IMR-90 (cell line): ENCODE results near the gene ALX4. TPM values are rescaled to one million over a fixed set of nuclear protein-coding genes. Genes with fewer than 3 reads are reported as not detected.

Experiments used
- ATAC-seq: fragments of 200-7000 bp; cut with Tn5 transposase; 2 replicates; pipeline ENCODE4 v1.9.1; 2020; ENCODE audit warnings: low read depth, mild to moderate bottlenecking, moderate library complexity
- BruUV-seq: library from RNA; stranded (reverse); fragments of 400-500 nt; replicated peaks from 2 replicates; lab custom pipeline; 2021; lab: Mats Ljungman, UMichigan
- CTCF ChIA-PET: fragments of 300-600 bp; formaldehyde crosslinking; extraction: SDS; loops from one replicate; lab custom pipeline; 2021; ENCODE audit warnings: antibody characterized with exemption; lab: Yijun Ruan, JAX
- POLR2A ChIA-PET: fragments of 300-600 bp; sonication (Branson Sonifier 250); formaldehyde crosslinking; loops from one replicate; lab custom pipeline; 2022; ENCODE audit warnings: antibody characterized with exemption; ENCODE audit not compliant: unreplicated experiment; lab: Charles Lee
- DNase-seq: peaks from one replicate; pipeline ENCODE4 v3.0.0; 2013
- H2AFZ ChIP-seq: replicated peaks from 2 replicates; pipeline ENCODE3; 2013; ENCODE audit warnings: low read length, mild to moderate bottlenecking; ENCODE audit not compliant: poor library complexity
- H2AK5ac ChIP-seq: 2 replicates; pipeline ENCODE4 v1.6.1; 2013; ENCODE audit warnings: low read depth, low read length, inconsistent platforms
- H2AK9ac ChIP-seq: replicated peaks from 2 replicates; pipeline ENCODE3; 2013; ENCODE audit warnings: mild to moderate bottlenecking, low read depth, low read length, moderate library complexity; ENCODE audit not compliant: poor library complexity
- H2BK120ac ChIP-seq: 2 replicates; pipeline ENCODE4 v1.6.1; 2013; ENCODE audit warnings: low read depth, low read length, inconsistent platforms
- H2BK15ac ChIP-seq: 3 replicates; pipeline ENCODE4 v1.6.1; 2013; ENCODE audit warnings: low read depth, low read length, inconsistent platforms
- H2BK20ac ChIP-seq: 2 replicates; pipeline ENCODE4 v1.6.1; 2013; ENCODE audit warnings: low read depth, mild to moderate bottlenecking, inconsistent platforms, low read length, moderate library complexity
- H2BK5ac ChIP-seq: 2 replicates; pipeline ENCODE4 v1.6.1; 2013; ENCODE audit warnings: mild to moderate bottlenecking, low read depth, low read length, inconsistent platforms; ENCODE audit not compliant: poor library complexity, severe bottlenecking
- H3K14ac ChIP-seq: replicated peaks from 2 replicates; pipeline ENCODE4 v1.6.1; 2013; ENCODE audit warnings: low read depth, low read length, inconsistent platforms
- H3K18ac ChIP-seq: 2 replicates; pipeline ENCODE4 v1.6.1; 2013; ENCODE audit warnings: low read depth, low read length, control low read depth
- H3K23ac ChIP-seq: 2 replicates; pipeline ENCODE4 v1.6.1; 2013; ENCODE audit warnings: low read depth, low read length, inconsistent platforms
- H3K27ac ChIP-seq: 2 replicates; pipeline ENCODE4 v1.5.1; 2013; ENCODE audit warnings: mild to moderate bottlenecking, control low read depth, low read length; ENCODE audit not compliant: insufficient read depth
- H3K27me3 ChIP-seq: 2 replicates; pipeline ENCODE4 v1.6.1; 2013; ENCODE audit warnings: low read length; ENCODE audit not compliant: control insufficient read depth, insufficient read depth
- H3K36me3 ChIP-seq: 2 replicates; pipeline ENCODE4 v1.6.1; 2013; ENCODE audit warnings: low read length, mixed read lengths; ENCODE audit not compliant: control insufficient read depth, insufficient read depth
- H3K4ac ChIP-seq: 2 replicates; pipeline ENCODE4 v1.6.1; 2013; ENCODE audit warnings: low read depth, low read length, inconsistent platforms
- H3K4me1 ChIP-seq: 2 replicates; pipeline ENCODE4 v1.6.1; 2013; ENCODE audit warnings: low read length, mixed read lengths; ENCODE audit not compliant: control insufficient read depth, insufficient read depth
- H3K4me2 ChIP-seq: 2 replicates; pipeline ENCODE4 v1.6.1; 2013; ENCODE audit warnings: low read depth, mild to moderate bottlenecking, control low read depth, low read length, moderate library complexity
- H3K4me3 ChIP-seq: 2 replicates; pipeline ENCODE4 v1.5.1; 2013; ENCODE audit warnings: low read depth, mild to moderate bottlenecking, control low read depth, low read length, moderate library complexity; ENCODE audit not compliant: insufficient read depth
- H3K56ac ChIP-seq: 2 replicates; pipeline ENCODE4 v1.6.1; 2013; ENCODE audit warnings: low read length, inconsistent platforms; ENCODE audit not compliant: insufficient read depth; ENCODE audit errors: extremely low read depth
- H3K79me1 ChIP-seq, 2 experiments: 2 replicates each; pipeline ENCODE4 v1.6.1; 2013; ENCODE audit warnings: low read length in 2 of 2, inconsistent platforms in 1 of 2, low read depth in 1 of 2
- H3K9ac ChIP-seq: 2 replicates; pipeline ENCODE4 v1.6.1; 2013; ENCODE audit warnings: low read depth, low read length, control low read depth
- H3K9me1 ChIP-seq: 2 replicates; pipeline ENCODE4 v1.6.1; 2013; ENCODE audit warnings: low read length, inconsistent platforms; ENCODE audit not compliant: insufficient read depth
- H3K9me3 ChIP-seq: 2 replicates; pipeline ENCODE4 v1.6.1; 2013; ENCODE audit warnings: low read length; ENCODE audit not compliant: control insufficient read depth, insufficient read depth
- H4K20me1 ChIP-seq: 2 replicates; pipeline ENCODE4 v1.6.1; 2013; ENCODE audit warnings: low read length, inconsistent platforms; ENCODE audit not compliant: insufficient read depth
- H4K5ac ChIP-seq: 2 replicates; pipeline ENCODE4 v1.6.1; 2013; ENCODE audit warnings: mild to moderate bottlenecking, low read depth, low read length, control low read depth
- H4K8ac ChIP-seq, 2 experiments: 2 replicates each; pipeline ENCODE4 v1.6.1; 2013; ENCODE audit warnings: low read depth in 2 of 2, low read length in 2 of 2, control low read depth in 1 of 2, inconsistent platforms in 1 of 2
- H4K91ac ChIP-seq: 2 replicates; pipeline ENCODE4 v1.6.1; 2013; ENCODE audit warnings: low read depth, low read length, inconsistent platforms; ENCODE audit not compliant: insufficient read depth
- BHLHE40 ChIP-seq: fragments of 150-350 bp; IDR thresholded peaks from 2 replicates; pipeline ENCODE4 v1.6.1; 2016; ENCODE audit warnings: mild to moderate bottlenecking, low read depth, low read length
- CEBPB ChIP-seq: IDR thresholded peaks from 2 replicates; pipeline ENCODE4 v1.6.1; 2012; ENCODE audit warnings: low read depth, low read length, improper control_type of control experiment
- CHD1 ChIP-seq: IDR thresholded peaks from 2 replicates; pipeline ENCODE4 v1.6.1; 2012; ENCODE audit warnings: low read depth, low read length, improper control_type of control experiment
- CTCF ChIP-seq: conservative IDR thresholded peaks from 2 replicates; pipeline ENCODE4 v1.5.1; 2012; ENCODE audit warnings: mild to moderate bottlenecking, low read depth, low read length, improper control_type of control experiment
- MAFK ChIP-seq: IDR thresholded peaks from 2 replicates; pipeline ENCODE4 v1.6.1; 2012; ENCODE audit warnings: low read depth, low read length, improper control_type of control experiment
- NFE2L2 ChIP-seq: fragments of 150-350 bp; IDR thresholded peaks from 2 replicates; pipeline ENCODE4 v1.6.1; 2016; ENCODE audit warnings: low read depth, mild to moderate bottlenecking, low read length
- POLR2A ChIP-seq: IDR thresholded peaks from 2 replicates; pipeline ENCODE4 v1.6.1; 2012; ENCODE audit warnings: mild to moderate bottlenecking, low read depth, low read length
- SMC3 ChIP-seq: fragments of 150-350 bp; IDR thresholded peaks from 2 replicates; pipeline ENCODE4 v1.6.1; 2016; ENCODE audit warnings: low read depth, mild to moderate bottlenecking, antibody characterized with exemption, low read length, moderate library complexity
- WGBS, 2 experiments: methylation state at CpG; one replicate each; pipeline versions ENCODE4 v1.1.5 to v1.1.7; 2013; ENCODE audit warnings: missing lambda C conversion rate in 2 of 2; ENCODE audit not compliant: insufficient read length in 1 of 2; ENCODE audit errors: extremely low coverage in 2 of 2; 5-methylcytosine and 5-hydroxymethylcytosine counted together
- dilution Hi-C: fragments of 300-500 bp; cut with HindIII; formaldehyde crosslinking; loops from one replicate; pipeline ENCODE4 v1.14.3; 2018; ENCODE audit warnings: low sequenced_read_pairs; ENCODE audit not compliant: unreplicated experiment
- in situ Hi-C: fragments of 300-500 bp; cut with MboI; formaldehyde crosslinking; loops from 3 replicates; pipeline ENCODE4 v1.14.3; 2019; ENCODE audit warnings: low sequenced_read_pairs, inconsistent platforms, mixed read lengths
- intact Hi-C: fragments of 100-400 bp; cut with micrococcal nuclease; formaldehyde crosslinking; loops from 2 replicates; pipeline ENCODE4 v1.10.0; 2022
- polyA plus RNA-seq, 3 experiments: library from polyadenylated mRNA; depleted of rRNA; stranded (reverse); fragments of >200 nt; gene quantifications; 2 replicates each; pipeline ENCODE4 v1.2.3, GENCODE V29; 2012; ENCODE audit warnings: low replicate concordance in 1 of 3
- total RNA-seq: library from RNA; depleted of rRNA; stranded (reverse); fragments of >200 nt; gene quantifications from 2 replicates; pipeline ENCODE4 v1.2.3, GENCODE V29; 2012
- TF ChIP-seq, protein P1 (sequence below): fragments of 150-350 bp; IDR thresholded peaks from 2 replicates; pipeline ENCODE4 v1.6.1; 2016; ENCODE audit warnings: low read depth, mild to moderate bottlenecking, low read length, moderate library complexity, borderline replicate concordance

ALX4 gene
- total and polyA plus RNA-seq, 2 of the 4 experiments (the other 2 are of a cell fraction) = not detected

DNA sequence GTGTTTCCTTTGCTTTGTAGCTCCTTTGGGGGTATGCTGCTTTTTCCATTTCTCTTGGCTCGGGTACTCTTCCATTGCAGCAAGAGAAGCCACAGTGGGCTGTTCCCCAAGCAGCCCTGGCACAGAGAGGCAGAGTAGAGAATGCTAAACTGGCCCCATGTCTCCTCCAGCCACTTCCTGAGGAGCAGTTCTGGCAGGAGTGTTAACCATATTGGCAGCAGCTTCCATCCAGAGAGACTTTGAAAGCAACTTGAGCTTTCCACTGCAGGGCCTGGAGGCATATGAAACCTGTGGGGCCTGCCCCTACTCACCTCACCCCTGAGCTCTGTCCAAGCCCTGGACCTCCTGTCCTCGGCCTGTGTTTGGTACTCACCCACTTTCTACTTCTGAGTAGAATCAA lies 61.8 kb downstream of the ALX4 start:
- Histone ChIP-seq H2BK20ac (no peak overlapping the region), H2BK15ac (no peak overlapping the region), H4K91ac (no peak overlapping the region), H4K8ac (no peak overlapping the region), H2AK5ac (no peak overlapping the region), H2BK5ac (no peak overlapping the region), H4K5ac (no peak overlapping the region), H3K27me3 (no peaks in the 10 kb centered on the region), H3K4ac (no peak overlapping the region), H3K56ac (no peak overlapping the region), H3K9me3 (no peaks in the 10 kb centered on the region), H2BK120ac (no peak overlapping the region), H3K27ac (no peak overlapping the region), H3K23ac (no peak overlapping the region), H4K20me1 (no peaks in the 10 kb centered on the region), H3K36me3 (0 out of 2 replicates have a peak, but pooled peaks cover 4% of the 10 kb centered on the region), H3K79me1 (peaks cover 0 to 9% of the 10 kb centered on the region in 2 experiments; a peak in 2 of 4 replicates), H3K9me1 (peaks cover 9% of the 10 kb centered on the region), H3K9ac (no peak overlapping the region), H3K4me1 (peaks cover 20% of the 10 kb centered on the region), H3K4me3 (no peak overlapping the region), H2AFZ (no peak overlapping the region), H3K4me2 (no peak overlapping the region), H2AK9ac (no peak overlapping the region), H3K14ac (no peak overlapping the region), H3K18ac (no peak overlapping the region)
- CTCF ChIA-PET = interaction anchor here (0.8 kb wide), 1 partner anchor 10 kb away, joined by 3 read pairs; no protein-coding TSS in a partner anchor
- DNase-seq (no peak), ATAC-seq (no peak)
- intact Hi-C loops (no loop called here), in situ Hi-C loops (no loop called here), dilution Hi-C loops (no loop called here)
- TF ChIP-seq CEBPB (no peak), NFE2L2 (no peak), SMC3 (no peak), MAFK (no peak), CHD1 (no peak), POLR2A (no peak), CTCF (no peak), BHLHE40 (no peak)
- TF ChIP-seq, protein P1, sequence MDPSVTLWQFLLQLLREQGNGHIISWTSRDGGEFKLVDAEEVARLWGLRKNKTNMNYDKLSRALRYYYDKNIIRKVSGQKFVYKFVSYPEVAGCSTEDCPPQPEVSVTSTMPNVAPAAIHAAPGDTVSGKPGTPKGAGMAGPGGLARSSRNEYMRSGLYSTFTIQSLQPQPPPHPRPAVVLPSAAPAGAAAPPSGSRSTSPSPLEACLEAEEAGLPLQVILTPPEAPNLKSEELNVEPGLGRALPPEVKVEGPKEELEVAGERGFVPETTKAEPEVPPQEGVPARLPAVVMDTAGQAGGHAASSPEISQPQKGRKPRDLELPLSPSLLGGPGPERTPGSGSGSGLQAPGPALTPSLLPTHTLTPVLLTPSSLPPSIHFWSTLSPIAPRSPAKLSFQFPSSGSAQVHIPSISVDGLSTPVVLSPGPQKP = no peak
- no CpG with 5 or more reads among the region's 2 CpGs for WGBS, 2 experiments
- POLR2A ChIA-PET = no interaction called here
- BruUV-seq = no TSS peak
